SU-DHL-6 (cell line): ENCODE data around the gene SH3RF3.

ENCODE experiments used
- CTCF ChIP-seq: fragments of 200-600 bp; sonication (generic); IDR thresholded peaks from one replicate; pipeline ENCODE4 v1.5.1; 2017; ENCODE audit warnings: antibody characterized with exemption, mild to moderate bottlenecking, low read length, moderate library complexity; ENCODE audit not compliant: insufficient read depth, poor library complexity, severe bottlenecking
- EZH2phosphoT487 ChIP-seq: fragments of 200-600 bp; sonication (generic), shearing (Covaris generic); conservative IDR thresholded peaks from 2 replicates; pipeline ENCODE4 v1.6.1; 2018; ENCODE audit warnings: mild to moderate bottlenecking, antibody characterized with exemption, low read length, moderate library complexity, mixed read lengths

GRCh38 chr2:109343460-109343859 is 214.5 kb downstream of the SH3RF3 start:
- TF ChIP-seq CTCF (no peak), EZH2phosphoT487 (no peak)
